PC-9 (cell line): ENCODE data around the gene NUDT5.

Experiments
- EZH2 ChIP-seq: fragments of 200-600 bp; sonication (generic); IDR thresholded peaks from 2 replicates; pipeline ENCODE4 v1.8.0; 2017; ENCODE audit warnings: antibody characterized with exemption, low read depth
- TF ChIP-seq, protein P1 (sequence below): fragments of 200-600 bp; sonication (generic); conservative IDR thresholded peaks from 2 replicates; pipeline ENCODE4 v1.6.1; 2017; ENCODE audit warnings: mixed run types, antibody characterized with exemption, mild to moderate bottlenecking, moderate library complexity

DNA sequence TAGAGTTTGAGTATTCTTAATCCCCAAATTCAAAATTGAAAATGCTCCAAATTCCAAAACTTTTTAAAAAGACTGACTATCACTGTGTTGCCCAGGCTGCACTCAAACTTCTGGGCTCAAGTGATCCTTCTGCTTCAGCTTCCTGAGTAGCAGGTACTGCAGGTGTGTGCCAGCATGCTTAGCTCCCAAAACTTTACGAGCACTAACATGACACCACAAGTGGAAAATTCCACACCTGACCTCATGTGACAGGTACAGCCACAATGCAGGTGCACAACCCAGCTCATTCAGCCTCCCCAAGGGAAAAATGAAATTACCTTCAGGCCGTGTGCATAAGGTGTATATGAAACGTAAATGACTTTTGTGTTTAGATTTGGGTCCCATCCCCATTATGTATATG lies 16.8 kb upstream of the NUDT5 start:
- TF ChIP-seq EZH2: no peak
- TF ChIP-seq, protein P1, sequence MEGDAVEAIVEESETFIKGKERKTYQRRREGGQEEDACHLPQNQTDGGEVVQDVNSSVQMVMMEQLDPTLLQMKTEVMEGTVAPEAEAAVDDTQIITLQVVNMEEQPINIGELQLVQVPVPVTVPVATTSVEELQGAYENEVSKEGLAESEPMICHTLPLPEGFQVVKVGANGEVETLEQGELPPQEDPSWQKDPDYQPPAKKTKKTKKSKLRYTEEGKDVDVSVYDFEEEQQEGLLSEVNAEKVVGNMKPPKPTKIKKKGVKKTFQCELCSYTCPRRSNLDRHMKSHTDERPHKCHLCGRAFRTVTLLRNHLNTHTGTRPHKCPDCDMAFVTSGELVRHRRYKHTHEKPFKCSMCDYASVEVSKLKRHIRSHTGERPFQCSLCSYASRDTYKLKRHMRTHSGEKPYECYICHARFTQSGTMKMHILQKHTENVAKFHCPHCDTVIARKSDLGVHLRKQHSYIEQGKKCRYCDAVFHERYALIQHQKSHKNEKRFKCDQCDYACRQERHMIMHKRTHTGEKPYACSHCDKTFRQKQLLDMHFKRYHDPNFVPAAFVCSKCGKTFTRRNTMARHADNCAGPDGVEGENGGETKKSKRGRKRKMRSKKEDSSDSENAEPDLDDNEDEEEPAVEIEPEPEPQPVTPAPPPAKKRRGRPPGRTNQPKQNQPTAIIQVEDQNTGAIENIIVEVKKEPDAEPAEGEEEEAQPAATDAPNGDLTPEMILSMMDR: no peak
